ENCODE measurements around the gene CELSR3.
A peak's percentile ranks its signal among the peaks of the same experiment; 100 is the strongest.

Gene CELSR3

GRCh38 chr3:48598323-48599076 lies 64.2 kb downstream of the CELSR3 start:
- no peak overlapping the region for H3K27ac ChIP-seq (replicated peaks)
- TF ChIP-seq REST (IDR thresholded peaks at IDR 0.05; ENCODE audit: insufficient replicate concordance, low read depth) = no peak
- TF ChIP-seq GABPA (IDR thresholded peaks at IDR 0.05; ENCODE audit: low read depth) = no peak
- no peak for TF ChIP-seq POLR2AphosphoS5 (IDR thresholded peaks at IDR 0.05; ENCODE audit: low read depth)
- no peak for TF ChIP-seq CTCF (IDR thresholded peaks at IDR 0.05; ENCODE audit: insufficient read depth, low read length)
- no peak for TF ChIP-seq SPI1 (IDR thresholded peaks at IDR 0.05; ENCODE audit: borderline replicate concordance, low read depth)
- H3K4me3 ChIP-seq (replicated peaks; ENCODE audit: insufficient read depth, low read length) = no peak overlapping the region
- H3K27me3 ChIP-seq (ENCODE audit: insufficient read depth, poor library complexity, severe bottlenecking) = peaks cover 10% of the 10 kb centered on the region
- no peak for DNase-seq (ENCODE audit: low read depth in 1 of 2, low spot score in 1 of 2)

GRCh38 chr3:48597408-48597800 lies 65.3 kb downstream of the CELSR3 start:
- peaks cover 17% of the 10 kb centered on the region for H3K27me3 ChIP-seq (ENCODE audit: insufficient read depth, poor library complexity, severe bottlenecking)
- TF ChIP-seq CTCF (IDR thresholded peaks at IDR 0.05; ENCODE audit: insufficient read depth, low read length) = no peak
- TF ChIP-seq POLR2AphosphoS5 (IDR thresholded peaks at IDR 0.05; ENCODE audit: low read depth) = peak; percentile 23; the same call in 1 of the 2 replicates
- no peak for DNase-seq (ENCODE audit: low read depth in 1 of 2, low spot score in 1 of 2)
- no peak overlapping the region for H3K27ac ChIP-seq (replicated peaks)
- no peak overlapping the region for H3K4me3 ChIP-seq (replicated peaks; ENCODE audit: insufficient read depth, low read length)

GRCh38 chr3:48596676-48597407 lies 65.8 kb downstream of the CELSR3 start:
- DNase-seq (ENCODE audit: low read depth in 1 of 2, low spot score in 1 of 2) = no peak
- no peak overlapping the region for H3K27ac ChIP-seq (replicated peaks)
- TF ChIP-seq POLR2AphosphoS5 (IDR thresholded peaks at IDR 0.05; ENCODE audit: low read depth) = no peak
- TF ChIP-seq GABPA (IDR thresholded peaks at IDR 0.05; ENCODE audit: low read depth) = no peak
- no peak for TF ChIP-seq CTCF (IDR thresholded peaks at IDR 0.05; ENCODE audit: insufficient read depth, low read length)
- TF ChIP-seq REST (IDR thresholded peaks at IDR 0.05; ENCODE audit: insufficient replicate concordance, low read depth) = no peak
- TF ChIP-seq SPI1 (IDR thresholded peaks at IDR 0.05; ENCODE audit: borderline replicate concordance, low read depth) = no peak
- H3K27me3 ChIP-seq (ENCODE audit: insufficient read depth, poor library complexity, severe bottlenecking) = peaks cover 17% of the 10 kb centered on the region
- no peak overlapping the region for H3K4me3 ChIP-seq (replicated peaks; ENCODE audit: insufficient read depth, low read length)

Measured in HL-60 (cell line).